ENCODE data around the gene ATN1.
A peak's percentile ranks its signal among the peaks of the same experiment; 100 is the strongest.
"Not testable (repeated sequence)": the region's sequence is repeated elsewhere in the genome, so short reads cannot be mapped to it uniquely, and the experiment has no call there.

ATN1 gene

GRCh38 chr12:6927379-6928021 lies at the start of gene ATN1:
Gene ATN1 (plus strand): TSS chr12:6927959. CDS start chr12:6934002, 6,043 bp downstream.
- no peak for DNase-seq

GRCh38 chr12:6879824-6880223 lies 47.9 kb upstream of the ATN1 start:
- not testable (repeated sequence) for DNase-seq

GRCh38 chr12:6883252-6883651 lies 44.5 kb upstream of the ATN1 start:
- DNase-seq = no peak

GRCh38 chr12:6883683-6884082 lies 44.1 kb upstream of the ATN1 start:
- DNase-seq = no peak

- no peak for DNase-seq
Observed at GRCh38 chr12:6884539-6884938, 43.2 kb upstream of the ATN1 start.

GRCh38 chr12:6886206-6886999 lies 41.4 kb upstream of the ATN1 start:
- DNase-seq = not testable (repeated sequence)

GRCh38 chr12:6887460-6887859 lies 40.3 kb upstream of the ATN1 start:
- DNase-seq = no peak

- DNase-seq = no peak
Observed at GRCh38 chr12:6888360-6888759, 39.4 kb upstream of the ATN1 start.

GRCh38 chr12:6888794-6889193 lies 39.0 kb upstream of the ATN1 start:
- DNase-seq = not testable (repeated sequence)

GRCh38 chr12:6889775-6890573 lies 37.8 kb upstream of the ATN1 start:
- DNase-seq = not testable (repeated sequence)

GRCh38 chr12:6890789-6891645 lies 36.7 kb upstream of the ATN1 start:
- peak; percentile 68 to 79 for DNase-seq

- DNase-seq = no peak
Observed at GRCh38 chr12:6891646-6892001, 36.1 kb upstream of the ATN1 start.

GRCh38 chr12:6892683-6893082 lies 35.1 kb upstream of the ATN1 start:
- not testable (repeated sequence) for DNase-seq

- DNase-seq = no peak
Observed at GRCh38 chr12:6894321-6894720, 33.4 kb upstream of the ATN1 start.

- no peak for DNase-seq
Observed at GRCh38 chr12:6896846-6897435, 30.8 kb upstream of the ATN1 start.

- no peak for DNase-seq
Observed at GRCh38 chr12:6899427-6899826, 28.3 kb upstream of the ATN1 start.

- DNase-seq = no peak
Observed at GRCh38 chr12:6899837-6900519, 27.8 kb upstream of the ATN1 start.

- no peak for DNase-seq
Observed at GRCh38 chr12:6902448-6902847, 25.3 kb upstream of the ATN1 start.

GRCh38 chr12:6903722-6904121 lies 24.0 kb upstream of the ATN1 start:
- DNase-seq = no peak

GRCh38 chr12:6904280-6905276 lies 23.2 kb upstream of the ATN1 start, which contains the start of gene LRRC23:
Gene LRRC23 (plus strand): TSS chr12:6904822. CDS start chr12:6905634, 812 bp downstream.
- peak; percentile 89 to 91 for DNase-seq
